Activated T-cell treated with anti-CD3 and anti-CD28 coated beads, Interleukin-2, amount 50 U/mL, for 48 hours (primary cell): ENCODE data around the gene PTCD2.
"Not testable (repeated sequence)": the region's sequence is repeated elsewhere in the genome, so short reads cannot be mapped to it uniquely, and the experiment has no call there.

Source experiments
- DNase-seq, 2 experiments: peaks; one replicate each; pipeline ENCODE4 v3.0.0-alpha.2; 2020

PTCD2 gene

GRCh38 chr5:72383280-72383679 lies 63.1 kb downstream of the PTCD2 start:
- no peak for DNase-seq

GRCh38 chr5:72383726-72384125 lies 63.6 kb downstream of the PTCD2 start:
- no peak for DNase-seq

DNA sequence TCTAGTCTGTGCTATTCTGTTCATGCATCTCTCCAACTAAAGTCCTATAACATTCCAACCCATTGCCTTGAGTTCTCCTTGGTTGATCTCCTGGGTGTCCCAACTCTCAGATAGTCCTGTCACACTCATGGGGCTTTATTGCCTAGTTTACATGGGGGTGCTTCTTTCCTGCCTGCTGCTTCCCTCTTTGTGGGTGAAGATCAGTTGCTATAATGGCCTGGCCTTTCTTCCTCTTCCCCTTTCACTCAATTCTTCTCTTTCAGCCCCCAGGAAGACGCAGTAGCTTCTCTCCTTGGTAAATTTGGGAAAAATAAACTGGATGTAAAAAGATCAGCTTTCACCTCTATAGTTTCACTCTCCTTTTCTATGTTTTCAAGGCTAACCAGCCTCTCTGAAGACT lies 66.5 kb downstream of the PTCD2 start:
- DNase-seq, result no peak

- no peak for DNase-seq
Measured at GRCh38 chr5:72387985-72388384, 67.8 kb downstream of the PTCD2 start.

GRCh38 chr5:72388646-72389045 lies 68.5 kb downstream of the PTCD2 start:
- no peak for DNase-seq

- no peak for DNase-seq
Measured at GRCh38 chr5:72390836-72391235, 70.7 kb downstream of the PTCD2 start.

GRCh38 chr5:72392326-72392733 lies 72.2 kb downstream of the PTCD2 start:
- DNase-seq, result no peak

DNA sequence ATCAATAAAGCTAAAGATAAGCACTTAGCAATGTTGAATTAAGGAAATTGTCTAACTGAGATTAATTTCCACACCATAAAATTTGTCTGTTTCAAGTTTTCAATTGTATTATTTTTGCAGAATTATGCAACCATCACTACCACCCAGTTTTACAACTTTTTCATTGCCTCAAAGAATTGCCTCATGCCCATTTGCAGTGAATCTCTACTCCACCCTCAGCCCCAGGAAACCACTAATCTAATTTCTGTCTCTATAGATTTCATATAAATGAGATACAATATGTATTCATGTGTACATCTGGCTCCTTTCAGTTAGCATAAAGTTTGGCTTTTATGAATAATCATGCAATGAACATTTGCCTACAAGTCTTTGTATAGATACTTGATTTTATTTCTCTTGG lies 72.9 kb downstream of the PTCD2 start:
- no peak for DNase-seq

DNA sequence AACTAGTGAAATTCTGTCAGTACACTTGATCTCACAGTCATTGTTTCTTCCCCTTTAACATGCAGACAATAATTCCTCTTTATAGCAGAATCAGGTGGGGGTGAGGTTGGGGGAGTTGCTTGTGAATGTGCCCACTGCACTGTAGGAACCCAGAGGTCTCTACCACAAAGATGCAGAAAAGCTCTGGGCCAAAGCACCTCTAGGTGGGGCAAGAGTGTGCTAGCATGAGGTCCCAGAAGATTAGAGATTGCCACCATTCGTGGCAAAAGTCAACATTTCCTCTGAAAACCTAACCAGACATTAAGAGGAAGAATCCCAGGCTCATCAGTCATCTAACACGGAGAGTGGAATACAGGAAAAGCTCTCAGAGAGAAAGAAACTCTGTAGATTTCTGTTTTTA lies 74.5 kb downstream of the PTCD2 start:
- no peak for DNase-seq

- DNase-seq, result no peak
Measured at GRCh38 chr5:72397836-72398235, 77.7 kb downstream of the PTCD2 start.

DNA sequence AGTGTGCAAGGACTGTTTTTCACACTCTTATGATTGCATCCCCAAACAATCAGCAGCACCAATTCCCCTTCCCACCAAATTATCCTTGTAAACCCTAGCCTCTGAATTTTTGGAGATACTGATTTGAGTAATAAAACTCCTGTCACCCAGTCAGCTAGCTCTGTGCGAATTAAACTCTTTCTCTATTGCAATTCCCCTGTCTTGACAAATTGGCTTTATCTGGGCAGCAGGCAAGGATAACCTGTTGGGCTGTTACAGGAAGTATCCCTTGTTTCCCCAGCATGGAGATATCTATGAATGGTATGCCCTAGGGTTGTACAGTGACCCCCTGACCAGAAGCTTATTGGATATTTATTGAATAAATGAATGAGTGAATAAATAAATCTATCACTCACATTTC lies 80.8 kb downstream of the PTCD2 start:
- DNase-seq, result no peak

- no peak for DNase-seq
Measured at GRCh38 chr5:72402381-72402890, 82.3 kb downstream of the PTCD2 start.

- DNase-seq, result no peak
Measured at GRCh38 chr5:72402959-72403628, 82.9 kb downstream of the PTCD2 start.

GRCh38 chr5:72404771-72405170 lies 84.6 kb downstream of the PTCD2 start:
- not testable (repeated sequence) for DNase-seq

- no peak for DNase-seq
Measured at GRCh38 chr5:72407078-72407477, 86.9 kb downstream of the PTCD2 start.

- DNase-seq, result no peak
Measured at GRCh38 chr5:72407541-72407940, 87.4 kb downstream of the PTCD2 start.

GRCh38 chr5:72408127-72408526 lies 88.0 kb downstream of the PTCD2 start:
- DNase-seq, result no peak

GRCh38 chr5:72408603-72409002 lies 88.4 kb downstream of the PTCD2 start:
- no peak for DNase-seq

DNA sequence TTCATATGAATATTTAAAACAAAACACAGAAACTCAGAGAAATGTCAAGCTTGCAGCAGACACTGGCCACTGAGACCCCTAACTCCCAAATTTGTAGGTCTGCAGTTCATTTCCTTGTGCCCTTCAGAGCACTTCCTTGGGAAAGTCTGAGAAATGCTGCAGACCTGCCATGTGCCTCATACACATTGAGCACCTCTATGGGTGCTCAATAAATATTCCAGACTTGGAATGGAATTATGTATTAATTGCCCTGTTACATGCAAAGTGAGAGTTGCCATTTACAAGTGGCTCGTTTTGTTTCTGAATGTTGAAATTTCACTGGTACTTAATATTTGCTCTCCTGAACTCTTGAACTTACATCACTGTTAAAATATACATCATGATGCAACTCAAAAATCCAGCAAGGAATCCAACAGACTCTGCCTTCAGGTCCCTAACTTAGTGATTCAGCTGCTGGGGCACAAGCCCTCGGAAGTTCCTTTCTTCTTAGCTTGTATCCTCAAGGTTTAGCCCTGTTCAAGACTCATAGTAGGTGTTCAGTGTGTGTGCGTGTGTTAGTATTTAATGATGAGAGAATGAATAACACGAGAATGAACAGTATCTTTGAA lies 90.6 kb downstream of the PTCD2 start:
- DNase-seq, result no peak

DNA sequence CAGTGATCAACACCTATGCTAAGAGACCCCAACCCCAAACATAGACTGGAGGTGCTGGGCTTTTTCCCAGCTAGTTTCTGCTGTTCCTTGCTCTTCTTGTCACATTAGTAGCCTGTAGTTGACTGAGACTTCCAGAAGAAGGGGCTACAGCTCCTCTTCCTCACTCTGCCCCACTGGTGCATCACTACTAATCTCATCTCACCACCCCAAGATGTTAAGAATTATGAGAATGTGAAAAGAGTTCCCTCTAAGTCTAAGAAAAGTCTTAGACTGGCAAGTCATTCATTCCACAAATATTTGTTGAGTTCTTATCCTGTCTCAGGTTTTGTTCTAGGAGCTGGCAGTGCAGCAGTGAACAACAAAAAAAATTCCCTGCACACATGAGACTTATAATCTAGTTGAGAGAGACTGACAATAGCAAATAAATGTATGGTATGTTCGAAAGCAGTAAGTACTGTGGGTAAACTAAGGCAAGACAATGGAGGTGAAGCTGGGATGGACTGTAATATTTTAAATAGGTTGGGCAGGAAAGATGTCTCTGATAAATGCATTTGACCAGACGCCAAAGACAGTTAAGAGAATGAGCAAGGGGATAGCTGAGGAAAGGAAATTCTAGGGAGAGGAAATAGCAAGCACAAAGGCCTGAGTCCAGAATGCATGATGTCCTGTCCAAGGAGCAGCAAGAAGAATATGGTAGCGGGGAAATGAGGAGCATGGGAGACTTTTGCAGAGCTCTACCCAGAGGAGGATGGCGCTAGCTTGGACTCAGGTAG lies 92.3 kb downstream of the PTCD2 start:
- no peak for DNase-seq

- DNase-seq, result no peak
Measured at GRCh38 chr5:72415616-72416325, 95.6 kb downstream of the PTCD2 start.

GRCh38 chr5:72417333-72418062 lies 97.3 kb downstream of the PTCD2 start:
- no peak for DNase-seq
